Left forelimb (tissue), 1 donor: Measurements from ENCODE around the gene ATP1B3.
"Not testable (repeated sequence)": the region's sequence is repeated elsewhere in the genome, so short reads cannot be mapped to it uniquely, and the experiment has no call there.

Source experiments
- DNase-seq: peaks from one replicate; pipeline ENCODE4 v3.0.0-alpha.2; 2018; ENCODE audit warnings: low spot score

Gene ATP1B3

DNA sequence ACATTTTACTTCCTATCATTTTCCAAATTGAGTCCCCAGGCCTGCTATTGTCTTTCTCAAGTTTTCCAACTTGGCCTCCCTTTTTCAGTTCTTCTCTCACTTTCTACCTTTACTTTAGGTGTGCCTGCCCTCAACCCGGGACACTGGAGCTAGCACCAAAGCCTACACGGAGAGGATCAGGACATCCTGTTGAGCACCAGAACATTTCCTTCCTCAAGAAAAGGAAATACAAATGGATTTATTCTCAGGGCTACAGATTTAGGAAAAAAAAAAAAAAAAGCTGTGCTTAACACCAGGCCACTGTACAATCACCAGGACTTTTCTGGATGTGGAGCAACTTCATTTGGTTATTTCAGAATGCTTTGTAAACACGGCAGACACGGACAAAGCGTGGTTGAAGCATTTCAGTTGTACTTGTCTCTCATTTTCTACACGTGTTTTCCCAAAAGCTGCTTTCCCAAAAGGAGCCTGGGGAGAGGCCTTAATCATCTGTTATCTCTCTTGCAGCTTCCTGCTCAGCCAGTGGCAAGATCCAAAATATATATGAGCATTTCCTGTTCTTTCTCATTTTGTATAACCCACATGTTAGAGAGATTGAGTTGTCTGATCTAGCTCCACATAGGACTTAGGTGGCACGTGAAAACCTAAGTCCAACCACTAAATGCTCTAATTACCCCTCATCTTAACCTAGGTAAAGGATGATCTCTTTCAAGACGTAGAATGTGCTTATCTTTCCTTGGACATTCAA is 15.5 kb upstream of the ATP1B3 start:
- no peak for DNase-seq

DNA sequence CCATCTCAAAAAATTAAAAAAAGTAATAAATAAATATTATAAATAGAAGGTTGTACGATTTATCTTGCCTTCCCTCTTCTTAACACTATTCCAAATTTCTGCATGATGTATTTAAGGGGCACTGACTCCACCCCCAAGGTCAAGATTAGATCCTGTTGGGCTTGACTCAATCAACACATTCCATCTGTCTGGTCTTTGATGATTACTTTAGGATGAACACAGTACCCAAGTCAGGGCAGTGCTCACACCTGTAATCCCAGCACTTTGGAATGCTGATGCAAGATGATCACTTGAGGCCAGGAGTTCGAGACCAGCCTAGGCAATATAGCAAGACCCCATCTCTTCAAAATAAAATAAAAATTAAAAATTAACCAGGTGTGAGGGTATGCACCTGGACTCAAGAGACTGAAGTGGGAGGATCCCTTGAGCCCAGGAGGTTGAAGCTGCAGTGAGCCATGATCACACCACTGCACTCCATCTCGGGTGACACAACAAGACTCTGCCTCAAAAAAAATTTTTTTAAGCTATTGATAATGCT is 14.1 kb upstream of the ATP1B3 start:
- DNase-seq, result no peak

DNA sequence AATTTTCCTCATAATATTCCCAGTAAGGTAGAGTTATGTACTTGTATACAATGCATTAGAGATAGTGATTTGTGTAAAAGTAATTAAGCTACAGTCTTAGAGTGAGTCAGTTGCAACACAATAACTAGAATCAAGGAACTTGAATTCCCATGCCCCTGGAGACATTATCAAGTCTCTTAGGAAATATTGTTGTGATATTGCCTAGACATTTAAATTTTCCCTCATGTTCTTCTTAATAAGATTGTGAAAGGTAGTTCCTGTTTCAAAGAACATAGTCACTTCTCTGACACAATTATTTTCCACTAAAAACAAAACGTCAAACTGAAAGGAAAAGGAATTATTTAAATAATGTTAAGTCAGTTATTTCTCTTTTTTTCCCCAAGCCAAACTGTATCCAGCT is 13.0 kb upstream of the ATP1B3 start:
- no peak for DNase-seq

DNA sequence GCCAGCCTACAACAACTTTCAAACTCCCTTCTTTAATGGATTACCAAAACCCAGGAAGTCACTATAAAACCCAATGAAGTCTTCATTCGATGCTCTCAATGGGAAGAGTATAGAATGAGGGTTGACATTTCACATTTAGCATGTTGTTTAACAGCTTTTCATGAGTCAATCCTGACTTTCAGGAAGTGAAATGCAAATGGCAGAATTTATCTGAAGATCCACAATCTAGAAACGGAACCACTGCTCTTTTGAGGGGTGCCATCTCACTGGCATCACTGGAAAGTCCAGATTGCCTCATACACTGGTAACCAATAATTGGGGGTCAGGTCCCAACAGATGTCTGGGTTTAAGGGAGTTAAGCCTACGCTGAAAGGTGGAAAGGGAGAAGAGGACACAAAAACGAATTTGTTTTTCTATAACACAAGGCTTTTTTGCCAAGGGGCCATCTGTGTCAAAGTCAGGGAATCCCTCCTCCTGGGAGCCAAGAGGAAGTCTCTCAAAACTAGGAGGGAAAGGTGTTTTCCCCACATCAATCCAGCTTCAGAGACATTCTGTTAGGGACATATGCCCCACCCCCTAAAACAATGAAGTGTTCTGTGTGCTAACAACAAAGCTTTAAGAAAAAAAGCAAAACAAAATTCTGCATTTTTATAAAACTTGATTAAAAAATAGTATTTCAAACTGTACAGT is 12.0 kb upstream of the ATP1B3 start:
- DNase-seq, result no peak

DNA sequence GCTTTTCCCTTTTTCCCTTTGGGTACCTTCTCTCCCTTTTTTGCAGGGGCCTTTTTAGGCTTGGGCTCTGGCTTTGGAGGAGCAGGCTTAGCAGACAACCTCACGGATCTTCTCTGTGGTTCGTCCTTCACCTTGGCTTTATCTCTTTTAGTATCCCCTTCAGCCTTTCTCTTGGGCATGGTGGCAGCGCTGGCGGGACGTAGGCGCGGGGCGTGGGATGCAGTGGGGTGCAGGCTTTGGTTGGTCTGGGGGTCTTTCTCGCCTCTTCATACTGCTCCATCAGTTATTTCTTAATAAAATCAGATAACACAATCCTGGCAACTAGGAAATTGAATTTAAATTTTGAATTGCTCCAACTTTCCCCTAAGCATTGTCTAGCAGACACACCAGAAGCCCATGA is 11.3 kb upstream of the ATP1B3 start:
- no peak for DNase-seq

DNA sequence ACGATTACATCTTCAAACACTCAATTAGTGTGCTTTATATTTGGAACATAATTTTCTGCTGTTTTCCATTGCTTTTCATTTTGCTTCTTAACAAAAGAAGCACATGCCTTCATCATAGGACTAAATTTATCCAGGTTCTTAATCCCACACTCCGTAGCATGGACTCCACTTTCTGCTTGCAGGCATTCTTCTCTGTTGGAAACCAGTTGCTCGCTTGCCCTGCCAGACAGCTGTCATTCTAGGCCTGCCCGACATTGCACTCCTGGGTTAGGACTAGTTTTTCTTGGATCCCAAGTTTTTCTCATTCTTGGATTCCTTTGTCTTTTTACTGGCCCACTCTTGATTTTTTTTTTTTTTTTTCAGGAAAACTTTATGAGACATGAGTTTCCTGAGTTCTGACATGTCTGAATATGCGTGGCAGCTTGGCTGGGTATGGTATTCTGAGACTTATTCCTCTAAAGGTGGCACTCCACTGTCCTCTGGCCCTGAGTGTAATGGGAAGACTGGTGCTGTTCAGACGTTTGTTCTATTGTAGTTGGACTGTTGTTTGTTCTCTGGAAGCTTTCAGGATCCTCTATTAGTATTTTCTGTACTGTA is 6.3 kb upstream of the ATP1B3 start:
- no peak for DNase-seq

DNA sequence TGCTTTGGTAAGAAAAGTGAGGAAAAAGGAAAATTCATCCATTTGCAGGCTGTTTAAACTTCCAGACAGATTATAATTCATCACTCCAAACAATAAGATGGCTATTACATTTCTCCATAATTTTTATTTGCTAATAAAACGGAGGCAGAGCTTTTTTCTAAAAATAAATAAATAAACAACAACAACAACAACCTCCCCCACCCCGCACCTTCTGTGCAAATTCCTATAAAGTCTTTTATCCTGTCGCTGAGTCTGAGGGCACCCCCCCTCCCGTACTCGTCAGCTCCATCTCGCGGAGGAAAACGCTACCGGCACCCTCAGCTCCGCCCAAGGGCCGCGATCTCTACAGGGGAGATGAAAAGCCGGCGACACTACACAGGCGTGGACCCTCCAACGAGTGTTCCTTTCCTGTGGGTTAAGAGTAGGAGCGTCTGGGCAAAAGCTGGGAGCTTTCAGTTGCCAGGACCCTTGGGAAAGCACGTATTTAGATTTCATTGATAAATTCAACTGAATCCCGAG is 1.0 kb upstream of the ATP1B3 start:
- DNase-seq, result peak; percentile 88

DNA sequence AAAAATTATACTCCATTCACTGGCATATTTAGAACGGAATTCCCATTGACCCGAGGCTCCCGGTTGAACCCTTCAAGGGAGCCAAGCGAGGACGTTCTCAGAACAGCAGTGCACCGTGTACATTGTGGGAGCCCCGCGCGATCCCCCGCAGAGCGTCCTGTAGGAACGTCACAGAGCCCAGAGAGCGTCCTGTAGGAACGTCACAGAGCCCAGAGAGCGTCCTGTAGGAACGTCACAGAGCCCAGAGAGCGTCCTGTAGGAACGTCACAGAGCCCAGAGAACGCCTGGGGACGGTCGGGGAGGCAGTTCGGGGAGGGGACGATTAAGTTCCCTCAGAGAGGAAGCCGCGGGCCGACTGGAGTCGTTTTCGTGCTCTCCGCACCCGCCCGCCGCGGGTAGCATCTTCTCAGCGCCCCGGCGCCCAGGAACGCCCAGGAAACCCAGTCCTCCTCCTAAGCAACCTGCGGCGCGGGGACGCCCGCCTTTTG is 506 bp upstream of the ATP1B3 start:
- no peak for DNase-seq

DNA sequence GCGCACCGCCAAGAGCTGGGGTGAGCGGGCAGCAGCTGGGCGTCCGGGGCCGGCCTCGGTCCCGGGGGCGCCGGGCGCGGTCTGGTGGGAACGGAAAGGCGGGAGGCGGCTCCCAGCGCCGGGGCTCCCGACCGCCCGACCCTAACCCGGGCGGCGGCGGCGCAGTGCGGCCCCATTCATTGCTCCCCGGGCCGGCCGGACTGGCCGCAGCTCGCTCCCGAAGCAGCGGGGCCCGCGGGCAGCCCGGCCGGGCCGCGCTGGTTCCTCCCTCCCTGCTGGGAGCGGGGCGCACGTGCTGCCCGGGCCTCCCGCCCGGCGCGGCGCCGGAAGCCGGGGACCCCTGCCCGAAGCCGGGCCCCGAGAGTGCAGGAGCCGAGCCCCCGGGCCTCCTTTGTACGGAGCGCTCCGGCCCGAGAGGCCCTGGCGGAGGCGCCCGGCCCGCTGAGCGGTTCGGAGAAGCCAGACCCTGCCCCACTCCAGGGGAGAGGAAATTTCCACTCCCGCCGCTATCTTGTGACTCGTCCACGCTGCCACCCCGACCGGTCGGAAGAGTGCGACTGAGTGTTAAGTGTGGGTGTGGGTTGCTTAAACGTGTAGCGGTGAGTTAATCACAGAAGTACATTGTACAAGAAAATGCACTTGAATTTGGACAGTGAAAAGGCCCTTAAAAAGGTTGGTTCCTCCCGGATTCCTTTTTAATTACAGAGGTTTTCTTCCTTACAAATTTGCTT is 613 bp downstream of the ATP1B3 start:
- peak; percentile 74 for DNase-seq

DNA sequence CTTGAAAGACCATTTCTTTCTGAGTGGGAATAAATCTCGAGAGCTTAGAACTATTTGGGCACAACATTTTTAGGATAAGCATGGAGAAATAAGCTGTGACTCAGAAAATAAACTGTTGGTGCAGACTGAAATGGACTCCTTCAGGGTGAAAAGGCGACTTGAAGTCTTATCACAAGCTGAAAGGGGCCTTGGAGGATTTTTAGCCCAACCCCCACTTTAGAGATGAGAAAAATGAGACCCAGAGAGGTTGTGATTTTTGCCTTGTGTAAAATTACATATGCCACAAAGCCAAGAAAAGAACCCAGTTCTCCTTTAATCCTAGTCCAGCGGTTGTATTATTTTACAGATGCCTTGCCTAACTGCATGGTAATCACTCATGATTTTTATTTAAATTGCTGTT is 1.5 kb downstream of the ATP1B3 start:
- DNase-seq, result no peak

DNA sequence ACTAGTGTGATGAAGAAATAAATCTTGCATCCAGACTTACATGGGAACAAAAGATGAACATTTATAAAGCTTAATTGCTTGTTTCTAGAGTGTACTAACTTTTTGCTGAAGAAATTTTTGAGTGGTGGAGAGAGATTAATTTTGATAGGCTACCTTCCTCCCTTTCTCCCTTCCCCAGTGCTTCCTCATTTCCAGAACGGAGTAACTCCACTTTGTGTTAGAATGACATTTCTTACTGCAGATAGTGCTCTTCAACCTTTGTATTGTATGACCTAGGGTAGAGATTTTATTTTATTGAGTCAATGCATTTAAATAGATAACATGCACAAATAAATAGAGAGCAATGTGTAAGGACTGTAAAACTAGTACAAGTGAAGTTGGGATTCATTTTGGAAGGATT is 1.9 kb downstream of the ATP1B3 start:
- no peak for DNase-seq

DNA sequence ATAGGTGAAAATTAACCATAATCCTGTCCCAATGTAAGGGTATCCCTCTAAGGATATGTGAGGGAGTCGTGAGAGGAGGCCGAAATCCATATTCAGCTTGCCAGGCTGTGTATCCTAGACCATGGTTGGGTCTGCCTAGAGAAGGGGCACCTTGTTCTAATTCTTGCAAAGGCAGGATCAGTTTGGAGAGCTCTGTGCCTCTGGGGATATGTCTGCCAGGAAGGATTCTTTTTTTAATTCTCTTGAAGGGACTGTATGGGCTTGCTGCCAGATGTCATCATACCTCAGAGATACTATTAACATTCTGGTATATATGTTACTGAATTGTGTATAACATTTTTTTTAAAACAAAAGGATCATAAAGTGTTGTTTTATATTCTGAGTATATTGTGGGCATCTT is 2.4 kb downstream of the ATP1B3 start:
- no peak for DNase-seq

DNA sequence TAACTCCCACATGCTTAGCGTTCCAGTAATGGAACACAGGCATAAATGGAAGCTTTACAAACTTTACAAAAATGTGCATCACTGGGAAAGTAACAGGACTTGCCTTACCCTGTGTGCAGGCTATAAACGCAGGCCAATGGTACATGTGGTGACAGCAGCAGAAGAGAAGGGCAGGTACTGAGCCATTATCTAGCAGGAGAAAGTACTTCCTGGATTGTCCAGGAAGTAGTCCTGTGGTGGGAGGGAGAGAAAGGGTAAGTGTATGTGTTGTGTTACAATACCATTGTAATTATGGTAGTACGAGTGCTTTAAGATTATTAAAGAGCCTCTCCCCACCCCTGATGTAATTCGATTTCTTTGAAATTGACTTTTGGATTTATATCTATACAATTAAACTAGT is 5.3 kb downstream of the ATP1B3 start:
- DNase-seq, result no peak

DNA sequence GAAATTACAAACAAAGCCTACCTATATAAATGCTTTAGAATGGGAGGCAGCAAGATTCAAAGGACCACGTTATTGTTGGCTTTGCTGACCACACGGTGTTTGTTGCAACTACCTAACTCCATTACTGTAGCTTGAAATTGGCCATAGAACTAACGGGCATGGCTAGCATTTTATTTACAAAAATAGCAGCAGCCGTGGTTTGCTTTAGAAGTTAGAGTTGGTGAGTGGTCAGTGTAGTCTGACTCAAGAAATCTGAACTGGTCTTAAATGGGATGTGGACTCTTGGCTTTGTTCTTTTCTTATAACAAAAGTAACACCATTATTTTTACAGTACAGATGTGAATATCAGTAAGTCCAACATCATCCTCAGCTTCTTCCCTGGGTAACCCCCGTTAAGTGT is 10.6 kb downstream of the ATP1B3 start:
- no peak for DNase-seq

DNA sequence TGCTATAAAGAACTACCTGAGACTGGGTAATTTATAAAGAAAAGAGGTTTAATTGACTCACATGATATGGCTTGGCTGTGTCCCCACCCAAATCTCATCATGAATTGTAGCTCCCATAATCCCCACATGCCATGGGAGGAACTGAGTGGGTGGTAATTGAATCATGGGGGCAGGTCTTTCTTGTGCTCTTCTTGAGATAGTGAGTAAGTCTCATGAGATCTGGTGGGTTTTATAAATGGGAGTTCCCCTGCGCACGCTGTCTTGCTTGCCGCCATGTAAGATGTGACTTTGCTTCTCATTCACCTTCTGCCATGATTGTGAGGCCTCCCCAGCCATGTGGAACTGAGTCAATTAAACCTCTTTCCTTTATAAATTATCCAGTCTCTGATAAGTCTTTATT is 12.1 kb downstream of the ATP1B3 start:
- DNase-seq, result not testable (repeated sequence)

DNA sequence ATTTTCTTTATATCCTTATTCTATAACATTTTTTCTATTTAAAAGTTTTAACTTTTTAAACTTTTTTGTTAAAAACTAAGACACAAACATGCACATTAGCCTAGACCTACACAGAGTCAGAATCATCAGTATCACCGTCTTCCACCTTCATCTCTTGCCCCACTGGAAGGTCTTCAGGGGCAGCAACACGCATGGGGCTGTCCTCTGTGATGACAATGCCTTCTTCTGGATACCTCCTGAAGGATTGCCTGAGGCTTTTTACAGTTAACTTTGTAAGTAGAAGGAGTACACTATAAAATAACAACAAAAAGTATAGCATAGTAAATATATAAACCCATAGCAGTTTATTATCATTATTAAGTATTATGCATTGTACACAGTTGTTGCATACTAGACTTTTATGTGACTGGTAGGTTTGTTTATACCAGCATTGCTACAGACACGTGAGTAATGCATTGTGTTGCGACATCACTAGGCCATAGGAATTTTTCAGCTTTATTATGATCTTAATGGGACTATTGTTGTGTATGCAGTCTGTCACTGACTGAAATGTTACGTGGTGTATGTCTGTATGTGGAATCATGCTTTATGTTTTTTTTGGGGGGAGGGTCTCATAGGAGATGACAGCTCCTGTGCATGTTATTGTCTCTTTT is 18.2 kb downstream of the ATP1B3 start:
- DNase-seq, result no peak

DNA sequence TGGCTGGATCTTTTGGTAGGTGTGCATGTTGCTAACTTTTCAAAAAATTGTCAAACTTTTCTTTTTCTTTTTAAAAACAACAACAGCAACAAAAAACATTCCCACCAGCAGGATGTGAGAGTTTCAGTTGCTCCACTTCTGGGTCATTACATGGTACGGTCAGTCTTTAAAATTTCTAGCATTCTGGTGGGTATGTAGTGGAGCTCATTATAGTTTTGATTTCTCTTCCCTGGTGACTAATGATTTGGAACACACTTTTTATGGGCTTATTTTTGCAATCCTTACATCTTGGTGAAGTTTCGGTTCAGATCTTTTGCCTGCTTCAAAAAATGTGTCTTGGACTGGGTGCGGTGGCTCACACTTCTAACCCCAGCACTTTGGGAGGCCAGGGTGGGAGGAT is 19.3 kb downstream of the ATP1B3 start:
- no peak for DNase-seq

DNA sequence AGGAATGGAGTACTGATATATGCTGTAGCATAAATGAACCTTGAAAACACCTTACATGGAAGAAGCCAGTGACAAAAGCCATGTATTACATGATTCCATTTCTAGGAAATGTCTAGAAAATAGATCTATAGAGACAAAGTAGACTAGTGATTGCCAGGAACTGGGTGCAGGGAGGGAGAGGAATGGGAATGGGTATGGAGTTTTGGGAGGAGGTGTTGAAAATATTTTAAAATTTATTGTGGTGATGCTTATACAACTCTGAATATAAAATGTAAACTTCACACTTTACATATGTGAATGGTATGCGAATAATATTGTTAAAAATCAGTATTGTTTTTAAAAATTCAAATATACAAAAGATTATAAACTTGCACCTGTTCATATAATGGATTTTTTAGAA is 22.5 kb downstream of the ATP1B3 start:
- no peak for DNase-seq

DNA sequence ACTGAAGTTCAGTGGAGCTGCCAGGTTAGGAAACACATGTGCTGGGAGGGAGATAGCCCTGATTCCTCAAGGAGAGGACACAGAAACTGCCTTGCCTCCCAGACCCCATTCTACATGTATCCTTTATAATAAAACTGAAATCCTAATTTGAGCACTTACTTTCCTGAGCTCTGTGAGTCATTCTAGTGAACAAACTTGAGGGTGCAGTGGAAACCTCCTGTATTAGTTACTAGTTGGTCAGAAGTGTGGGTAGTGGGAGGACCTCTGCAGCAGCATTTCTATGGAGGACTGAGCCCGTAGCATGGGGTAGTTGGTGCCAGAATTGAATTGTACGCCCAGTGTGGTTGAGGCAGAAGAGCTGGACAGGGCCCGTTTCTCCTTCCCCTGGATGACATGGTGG is 23.9 kb downstream of the ATP1B3 start:
- DNase-seq, result no peak

DNA sequence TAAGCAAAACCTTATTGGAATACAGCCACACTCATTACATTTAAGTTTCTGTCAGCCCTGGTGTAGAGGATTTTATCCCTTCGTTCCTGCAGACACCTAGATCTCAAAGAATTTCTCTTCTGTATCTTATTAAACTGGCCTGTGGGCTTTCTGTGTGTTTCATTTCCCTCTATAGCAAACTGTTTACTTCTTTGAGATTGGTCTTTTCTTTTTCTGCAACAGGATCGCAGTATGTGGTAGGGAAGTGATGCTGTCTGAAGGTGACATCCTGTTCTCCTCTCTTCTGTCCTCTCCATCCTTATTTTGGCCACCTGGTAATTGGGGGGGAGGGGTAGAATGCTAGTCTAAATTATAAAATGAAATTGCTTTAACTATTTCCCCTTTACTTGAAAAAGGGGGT is 25.5 kb downstream of the ATP1B3 start:
- DNase-seq, result no peak

DNA sequence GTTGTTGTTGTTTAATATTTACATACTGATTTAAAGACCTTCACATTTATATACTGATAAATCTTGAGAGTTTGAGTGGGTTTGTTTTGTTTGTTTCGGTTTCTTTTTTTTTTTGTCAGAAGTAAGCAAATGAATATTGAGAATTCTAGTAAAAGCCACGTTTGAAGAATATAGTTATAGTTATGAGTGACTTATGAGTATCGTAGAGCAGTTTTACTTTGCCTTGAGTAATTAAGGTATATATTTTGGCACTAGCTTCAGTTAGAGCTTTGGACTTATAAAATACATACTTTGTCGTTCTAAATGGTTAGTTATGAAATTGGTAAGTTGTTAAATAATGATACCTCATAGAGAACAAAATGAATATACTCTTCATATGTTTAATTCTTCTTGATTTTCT is 27.8 kb downstream of the ATP1B3 start:
- no peak for DNase-seq

DNA sequence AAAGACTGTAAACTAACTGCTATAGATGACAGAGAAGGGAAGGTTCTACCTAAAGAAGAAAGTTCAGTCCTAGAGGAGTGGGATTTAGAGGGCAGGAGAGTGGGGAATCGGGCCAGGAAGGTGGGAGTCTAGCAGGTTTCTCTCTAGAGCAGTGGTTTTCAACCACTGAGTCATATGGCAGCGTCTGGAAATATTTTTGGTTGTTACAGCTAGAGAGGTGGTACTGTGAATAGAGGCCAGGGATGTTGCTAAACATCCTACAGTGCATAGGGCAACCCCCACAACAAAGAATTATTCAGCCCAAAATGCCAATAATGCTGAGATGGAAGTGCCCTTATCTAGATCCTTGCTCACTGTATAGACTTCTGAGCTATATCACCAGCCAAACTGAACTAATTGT is 28.7 kb downstream of the ATP1B3 start:
- DNase-seq, result no peak
